Retinal pigment epithelial cell (primary cell): ENCODE data around the gene WDR41.
"Not testable (repeated sequence)": the region's sequence is repeated elsewhere in the genome, so short reads cannot be mapped to it uniquely, and the experiment has no call there.

Experiments
- DNase-seq: peaks from one replicate; pipeline ENCODE4 v3.0.0-alpha.2; 2010; ENCODE audit warnings: low read depth
- H3K4me3 ChIP-seq: 2 replicates; pipeline ENCODE4 v1.5.1; 2011; ENCODE audit warnings: mild to moderate bottlenecking, low read length, control low read depth, moderate library complexity
- TF ChIP-seq, protein P1 (sequence below): conservative IDR thresholded peaks from 2 replicates; pipeline ENCODE4 v1.5.1; 2011; ENCODE audit warnings: low read depth, low read length, control low read depth, inconsistent platforms

WDR41 gene

DNA sequence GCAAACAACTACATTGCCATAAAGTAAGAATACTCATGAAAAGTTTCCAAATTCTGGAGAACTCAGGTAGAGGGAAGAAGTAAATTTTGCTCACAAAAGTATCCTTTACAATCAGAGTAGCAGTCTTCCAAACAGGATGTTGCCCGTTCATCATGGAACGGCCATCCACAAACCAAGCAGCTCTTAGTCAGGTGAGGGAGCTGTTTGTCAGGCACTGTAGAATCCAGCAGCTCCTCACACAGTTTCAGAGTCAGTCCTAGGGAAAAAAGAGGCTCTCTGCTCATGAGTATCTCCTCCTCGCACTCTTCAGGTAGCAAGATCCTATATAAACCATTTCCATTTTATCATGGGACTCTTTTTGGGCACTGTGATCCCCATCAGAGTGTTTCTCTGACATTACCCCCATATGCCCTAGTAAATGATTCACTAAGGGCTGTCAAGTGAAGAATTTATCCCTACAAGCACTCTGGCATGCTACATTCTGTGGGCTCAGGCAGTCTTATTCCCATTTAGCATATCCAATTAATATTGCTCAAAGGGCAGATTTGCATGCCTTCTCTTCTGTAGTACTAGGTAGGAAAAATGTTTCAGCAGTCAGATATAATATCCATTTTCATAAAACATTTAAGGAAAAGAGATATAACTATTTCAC lies 97.9 kb downstream of the WDR41 start:
- no peak for DNase-seq
- H3K4me3 ChIP-seq: no peak overlapping the region
- TF ChIP-seq, protein P1, sequence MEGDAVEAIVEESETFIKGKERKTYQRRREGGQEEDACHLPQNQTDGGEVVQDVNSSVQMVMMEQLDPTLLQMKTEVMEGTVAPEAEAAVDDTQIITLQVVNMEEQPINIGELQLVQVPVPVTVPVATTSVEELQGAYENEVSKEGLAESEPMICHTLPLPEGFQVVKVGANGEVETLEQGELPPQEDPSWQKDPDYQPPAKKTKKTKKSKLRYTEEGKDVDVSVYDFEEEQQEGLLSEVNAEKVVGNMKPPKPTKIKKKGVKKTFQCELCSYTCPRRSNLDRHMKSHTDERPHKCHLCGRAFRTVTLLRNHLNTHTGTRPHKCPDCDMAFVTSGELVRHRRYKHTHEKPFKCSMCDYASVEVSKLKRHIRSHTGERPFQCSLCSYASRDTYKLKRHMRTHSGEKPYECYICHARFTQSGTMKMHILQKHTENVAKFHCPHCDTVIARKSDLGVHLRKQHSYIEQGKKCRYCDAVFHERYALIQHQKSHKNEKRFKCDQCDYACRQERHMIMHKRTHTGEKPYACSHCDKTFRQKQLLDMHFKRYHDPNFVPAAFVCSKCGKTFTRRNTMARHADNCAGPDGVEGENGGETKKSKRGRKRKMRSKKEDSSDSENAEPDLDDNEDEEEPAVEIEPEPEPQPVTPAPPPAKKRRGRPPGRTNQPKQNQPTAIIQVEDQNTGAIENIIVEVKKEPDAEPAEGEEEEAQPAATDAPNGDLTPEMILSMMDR: no peak

DNA sequence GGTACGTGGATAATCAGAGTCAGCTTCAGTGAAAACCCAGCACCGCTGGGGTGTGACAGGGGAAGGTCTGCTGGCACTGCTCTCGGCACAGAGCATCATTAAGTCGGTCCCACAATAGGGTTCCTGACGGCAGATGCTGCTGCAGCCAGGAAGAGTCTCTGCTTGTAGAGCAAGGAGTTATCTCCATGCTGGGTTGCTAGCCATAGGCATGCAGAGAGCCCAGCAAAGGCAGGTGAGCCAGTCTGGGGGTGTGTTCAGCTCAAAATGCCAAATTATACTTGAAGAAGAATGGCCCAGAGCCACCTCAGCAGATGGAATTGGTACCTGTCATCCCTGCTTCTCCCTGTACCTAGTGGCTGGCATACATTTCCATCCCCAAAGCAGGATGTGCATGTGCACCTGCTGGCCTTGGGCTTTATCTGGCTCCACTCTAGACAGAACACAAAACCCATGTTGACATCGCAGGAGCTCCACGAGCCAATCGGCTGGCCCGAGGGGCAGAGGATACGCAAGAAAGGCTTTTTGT lies 100.8 kb downstream of the WDR41 start:
- no peak overlapping the region for H3K4me3 ChIP-seq
- no peak for DNase-seq
- TF ChIP-seq, protein P1: no peak

DNA sequence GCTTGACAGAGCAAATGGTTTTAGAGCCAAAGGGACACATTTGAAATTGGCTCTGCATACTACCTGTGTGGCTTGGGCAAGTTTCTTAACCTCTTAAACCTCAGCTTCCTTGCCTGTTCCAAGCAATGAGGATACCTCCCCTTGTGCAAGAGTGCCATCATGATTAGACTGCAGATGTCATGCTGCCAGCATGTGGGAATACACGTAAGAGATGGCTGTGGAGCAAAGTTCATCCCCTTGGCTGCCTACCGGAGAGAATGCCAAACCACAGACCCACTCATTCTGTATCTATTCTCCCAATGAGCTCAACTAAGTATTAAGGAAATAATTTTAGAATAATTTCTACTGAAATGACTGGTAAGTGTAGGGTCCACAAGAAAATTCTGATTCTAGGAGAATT lies 101.3 kb downstream of the WDR41 start:
- no peak overlapping the region for H3K4me3 ChIP-seq
- DNase-seq: no peak
- TF ChIP-seq, protein P1: no peak

DNA sequence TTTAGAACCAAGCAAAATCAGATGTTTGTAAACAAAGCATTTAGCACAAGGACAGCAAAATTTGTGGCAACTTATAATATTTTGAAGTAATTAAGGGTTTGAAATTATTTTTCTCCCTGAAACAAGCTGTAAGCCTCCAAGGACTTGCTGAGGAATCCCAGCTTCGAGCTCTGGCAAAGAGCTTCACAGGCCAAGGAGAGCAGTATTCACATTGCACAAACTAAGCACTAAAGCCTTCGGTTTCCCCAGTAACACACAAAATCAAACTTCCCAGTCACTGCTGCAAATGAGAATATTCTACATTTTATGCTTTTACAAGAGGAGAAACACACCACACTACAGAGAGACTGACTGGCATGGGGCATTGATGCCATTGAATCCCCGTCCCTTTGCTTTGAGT lies 101.9 kb downstream of the WDR41 start:
- TF ChIP-seq, protein P1: no peak
- DNase-seq: no peak
- H3K4me3 ChIP-seq: no peak overlapping the region

DNA sequence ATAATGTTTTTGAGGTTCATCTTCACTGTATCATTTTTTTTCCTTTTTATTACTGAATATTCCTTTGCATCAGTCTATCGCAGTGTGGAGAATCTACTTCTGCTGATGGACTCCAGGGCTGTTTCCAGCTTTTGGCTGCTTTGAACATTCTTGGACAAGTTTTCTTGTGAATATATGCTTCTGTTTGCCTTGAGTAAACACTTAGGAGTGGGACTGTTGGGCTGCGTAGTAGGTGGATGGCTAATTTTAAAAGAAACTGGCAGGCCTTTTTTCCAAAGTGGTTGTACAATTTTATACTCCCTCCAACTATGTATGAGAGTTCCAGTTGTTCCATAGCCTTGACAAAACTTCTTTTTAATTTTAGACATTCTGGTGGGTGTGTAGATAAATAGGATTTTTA lies 102.4 kb downstream of the WDR41 start:
- TF ChIP-seq, protein P1: no peak
- H3K4me3 ChIP-seq: no peak overlapping the region
- DNase-seq: no peak

DNA sequence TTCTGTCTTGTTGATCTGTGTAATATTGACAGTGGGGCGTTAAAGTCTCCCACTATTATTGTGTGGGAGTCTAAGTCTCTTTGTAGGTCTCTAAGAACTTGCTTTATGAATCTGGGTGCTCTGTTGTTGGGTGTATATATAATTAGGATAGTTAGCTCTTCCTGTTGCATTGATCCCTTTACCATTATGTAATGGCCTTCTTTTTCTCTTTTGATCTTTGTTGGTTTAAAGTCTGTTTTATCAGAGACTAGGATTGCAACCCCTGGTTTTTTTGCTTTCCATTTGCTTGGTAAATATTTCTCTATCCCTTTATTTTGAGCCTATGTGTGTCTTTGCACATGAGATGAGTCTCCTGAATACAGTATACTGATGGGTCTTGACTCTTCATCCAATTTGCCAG lies 105.8 kb downstream of the WDR41 start:
- DNase-seq: not testable (repeated sequence)

DNA sequence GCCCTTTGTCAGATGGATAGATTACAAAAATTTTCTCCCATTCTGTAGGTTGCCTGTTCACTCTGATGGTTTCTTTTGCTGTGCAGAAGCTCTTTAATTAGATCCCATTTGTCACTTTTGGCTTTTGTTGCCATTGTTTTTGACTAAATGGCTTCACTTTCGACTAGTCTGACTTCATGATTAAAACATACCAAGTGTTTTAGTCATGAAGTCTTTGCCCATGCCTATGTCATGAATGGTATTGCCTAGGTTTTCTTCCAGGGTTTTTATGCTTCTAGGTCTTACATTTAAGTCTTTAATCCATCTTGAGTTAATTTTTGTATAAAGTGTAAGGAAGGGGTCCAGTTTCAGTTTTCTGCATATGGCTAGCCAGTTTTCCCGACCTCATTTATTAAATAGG lies 108.8 kb downstream of the WDR41 start:
- not testable (repeated sequence) for DNase-seq, H3K4me3 ChIP-seq

More for the DNA sequence above, 105.8 kb downstream of the WDR41 start:
- H3K4me3 ChIP-seq: not testable (repeated sequence)
